Neural cell (in vitro differentiated cells): ENCODE results near the gene VPS37C. TPM values are rescaled to one million over a fixed set of nuclear protein-coding genes. Genes with fewer than 3 reads are reported as not detected.
"Not testable (repeated sequence)": the region's sequence is repeated elsewhere in the genome, so short reads cannot be mapped to it uniquely, and the experiment has no call there.

ENCODE experiments used
- H2AFZ ChIP-seq: fragments of 200-600, 300-800 bp; sonication (generic), shearing (Covaris generic); 2 replicates; pipeline ENCODE4 v1.6.0; 2014; ENCODE audit warnings: low read depth, mild to moderate bottlenecking, antibody characterized with exemption, low read length, moderate library complexity
- H3F3A ChIP-seq: fragments of 200-600 bp; shearing (Covaris generic); 2 replicates; pipeline ENCODE4 v1.6.1; 2016; ENCODE audit warnings: mild to moderate bottlenecking, moderate library complexity, mixed read lengths, antibody characterized with exemption, low read length; ENCODE audit not compliant: insufficient read depth, poor library complexity, severe bottlenecking
- H3K27ac ChIP-seq: fragments of 200-600, 300-800 bp; sonication (generic), shearing (Covaris generic); 2 replicates; pipeline ENCODE4 v1.5.1; 2014; ENCODE audit warnings: mild to moderate bottlenecking, low read length, moderate library complexity
- H3K27me3 ChIP-seq: fragments of 300-800, 200-600 bp; sonication (generic), shearing (Covaris generic); 2 replicates; pipeline ENCODE4 v1.6.0; 2014; ENCODE audit warnings: mild to moderate bottlenecking, low read depth, low read length, moderate library complexity; ENCODE audit not compliant: insufficient read depth
- H3K36me3 ChIP-seq: fragments of 300-800, 200-600 bp; sonication (generic), shearing (Covaris generic); 2 replicates; pipeline ENCODE4 v1.5.1; 2014; ENCODE audit warnings: mild to moderate bottlenecking, antibody characterized with exemption, low read length, moderate library complexity; ENCODE audit not compliant: insufficient read depth
- H3K4me2 ChIP-seq: fragments of 300-800, 200-600 bp; sonication (generic), shearing (Covaris generic); 2 replicates; pipeline ENCODE4 v1.6.0; 2014; ENCODE audit warnings: mild to moderate bottlenecking, low read length
- H3K4me3 ChIP-seq: fragments of 300-800, 200-600 bp; sonication (generic), shearing (Covaris generic); 2 replicates; pipeline ENCODE4 v1.5.1; 2014; ENCODE audit warnings: mild to moderate bottlenecking, low read length, moderate library complexity
- H3K79me2 ChIP-seq: fragments of 200-600 bp; shearing (Covaris generic); replicated peaks from 2 replicates; pipeline ENCODE4 v1.6.0; 2014; ENCODE audit warnings: mild to moderate bottlenecking, low read length, moderate library complexity; ENCODE audit not compliant: insufficient read depth
- H3K9ac ChIP-seq: fragments of 300-800, 200-600 bp; sonication (generic), shearing (Covaris generic); 2 replicates; pipeline ENCODE4 v1.6.1; 2016; ENCODE audit warnings: mild to moderate bottlenecking, low read length, mixed read lengths
- H3K9me2 ChIP-seq: fragments of 200-600 bp; shearing (Covaris generic); 2 replicates; pipeline ENCODE4 v1.6.1; 2016; ENCODE audit warnings: mild to moderate bottlenecking, low read length, mixed read lengths; ENCODE audit not compliant: insufficient read depth
- H3K9me3 ChIP-seq: fragments of 200-600, 300-800 bp; sonication (generic), shearing (Covaris generic); 2 replicates; pipeline ENCODE4 v1.6.1; 2016; ENCODE audit warnings: mild to moderate bottlenecking, mixed run types, low read length, moderate library complexity, mixed read lengths
- H4K20me1 ChIP-seq: fragments of 200-600 bp; shearing (Covaris generic); 2 replicates; pipeline ENCODE4 v1.6.1; 2016; ENCODE audit warnings: mild to moderate bottlenecking, mixed run types; ENCODE audit not compliant: insufficient read depth
- EP300 ChIP-seq: fragments of 450-650 bp; conservative IDR thresholded peaks from 2 replicates; pipeline ENCODE4 v1.6.1; 2014; ENCODE audit warnings: antibody characterized with exemption, mild to moderate bottlenecking, moderate library complexity; ENCODE audit not compliant: poor library complexity, severe bottlenecking
- EZH2 ChIP-seq: fragments of 200-600, 300-800 bp; shearing (Covaris generic), sonication (generic); IDR thresholded peaks from 2 replicates; pipeline ENCODE4 v1.6.1; 2014; ENCODE audit warnings: antibody characterized with exemption, low read length, borderline replicate concordance, mild to moderate bottlenecking; ENCODE audit not compliant: insufficient read depth, poor library complexity, severe bottlenecking
- MXI1 ChIP-seq: fragments of 450-650 bp; conservative IDR thresholded peaks from 2 replicates; pipeline ENCODE4 v1.6.1; 2014; ENCODE audit warnings: antibody characterized with exemption, mild to moderate bottlenecking; ENCODE audit not compliant: poor library complexity, severe bottlenecking
- POLR2AphosphoS5 ChIP-seq: IDR thresholded peaks from 2 replicates; pipeline ENCODE4 v1.6.1; 2012
- RAD21 ChIP-seq: fragments of 450-650 bp; conservative IDR thresholded peaks from 2 replicates; pipeline ENCODE4 v1.6.1; 2014; ENCODE audit warnings: antibody characterized with exemption, mild to moderate bottlenecking, moderate library complexity
- SMC3 ChIP-seq: fragments of 450-650 bp; conservative IDR thresholded peaks from 2 replicates; pipeline ENCODE4 v1.6.1; 2014; ENCODE audit warnings: antibody characterized with exemption, mild to moderate bottlenecking, moderate library complexity; ENCODE audit not compliant: poor library complexity
- TAF1 ChIP-seq: IDR thresholded peaks from 2 replicates; pipeline ENCODE4 v1.6.1; 2012; ENCODE audit warnings: low read depth
- polyA plus RNA-seq: library from polyadenylated mRNA; depleted of rRNA; stranded (reverse); fragments of >200 nt; gene quantifications from 2 replicates; pipeline ENCODE4 v1.2.3, GENCODE V29; 2014
- TF ChIP-seq, protein P1 (sequence below): IDR thresholded peaks from 2 replicates; pipeline ENCODE4 v1.6.1; 2012; ENCODE audit warnings: borderline replicate concordance
- TF ChIP-seq, protein P2 (sequence below): fragments of 450-650 bp; IDR thresholded peaks from 2 replicates; pipeline ENCODE4 v1.5.1; 2014; ENCODE audit warnings: antibody characterized with exemption, mild to moderate bottlenecking, moderate library complexity; ENCODE audit not compliant: poor library complexity, severe bottlenecking

The VPS37C gene
- polyA plus RNA-seq, 1 donor from 2014 or later, result 7.3 TPM

DNA sequence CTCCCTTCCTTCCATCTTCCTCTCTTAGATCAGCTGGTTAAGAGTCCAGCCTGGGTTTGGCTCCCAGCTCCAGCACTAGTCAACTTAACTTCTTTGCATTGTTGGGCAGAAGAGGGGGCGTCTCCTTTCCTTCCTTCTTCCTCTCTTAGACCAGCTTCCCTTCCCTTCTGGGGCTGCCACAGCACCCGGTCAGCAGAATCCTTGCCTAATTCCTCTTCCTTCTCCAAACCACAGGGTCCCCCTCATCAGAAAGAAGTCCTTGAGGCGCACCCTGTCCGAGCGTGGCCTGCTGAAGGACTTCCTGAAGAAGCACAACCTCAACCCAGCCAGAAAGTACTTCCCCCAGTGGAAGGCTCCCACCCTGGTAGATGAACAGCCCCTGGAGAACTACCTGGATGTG, 42.6 kb upstream of the VPS37C start:
- H3K4me2 ChIP-seq, H3K79me2 ChIP-seq, H3F3A ChIP-seq, H3K27me3 ChIP-seq, H3K9me3 ChIP-seq, H3K9ac ChIP-seq, H3K36me3 ChIP-seq, H4K20me1 ChIP-seq, H3K9me2 ChIP-seq, H2AFZ ChIP-seq, H3K27ac ChIP-seq, H3K4me3 ChIP-seq: not testable (repeated sequence)

DNA sequence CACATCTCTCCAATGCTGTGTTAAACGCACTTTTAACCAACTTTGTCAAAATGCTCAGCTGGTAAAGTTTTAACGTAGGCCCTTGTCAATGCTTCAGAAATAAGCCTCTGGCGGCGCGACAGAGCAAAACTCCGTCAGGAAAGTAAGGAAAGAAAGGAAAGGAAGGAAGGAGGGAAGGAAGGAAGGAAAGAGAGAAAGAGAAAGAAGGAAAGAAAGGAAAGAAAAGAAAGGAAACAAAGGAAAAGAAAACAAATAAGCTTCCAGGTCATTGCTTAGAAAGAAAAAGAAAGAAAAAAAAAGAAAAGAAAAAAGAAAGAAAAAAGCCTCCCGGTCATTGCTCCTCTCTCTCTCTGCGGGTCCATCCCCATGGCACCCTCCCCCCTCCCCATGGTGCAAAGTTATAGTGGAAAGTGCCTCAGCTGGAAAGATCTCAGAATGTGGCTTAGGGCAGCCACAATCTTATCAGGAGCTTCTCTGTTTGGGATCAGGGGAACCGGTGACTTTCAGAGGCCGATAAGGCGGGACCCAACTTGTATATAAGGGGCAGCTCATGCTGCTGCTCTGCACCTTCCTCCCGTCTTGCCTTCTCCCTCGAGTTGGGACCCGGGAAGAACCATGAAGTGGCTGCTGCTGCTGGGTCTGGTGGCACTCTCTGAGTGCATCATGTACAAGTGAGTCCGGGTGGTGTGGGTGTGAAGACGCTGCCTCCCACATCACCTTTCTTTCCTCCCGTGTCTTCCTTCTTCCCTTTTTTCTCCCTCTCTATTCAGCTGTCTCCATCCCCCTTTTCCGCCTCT, 41.9 kb upstream of the VPS37C start, which contains the start of gene PGA3:
TSS of gene PGA3 (plus strand) at position 566 of the 797 bp plus-strand sequence. CDS start at position 616, 50 bp downstream.
- H3K79me2 ChIP-seq, H2AFZ ChIP-seq, H3K9ac ChIP-seq, H3K4me3 ChIP-seq, H3K27ac ChIP-seq, H3F3A ChIP-seq, H3K27me3 ChIP-seq, H3K9me2 ChIP-seq, H3K36me3 ChIP-seq, H3K4me2 ChIP-seq, H3K9me3 ChIP-seq, H4K20me1 ChIP-seq: not testable (repeated sequence)

DNA sequence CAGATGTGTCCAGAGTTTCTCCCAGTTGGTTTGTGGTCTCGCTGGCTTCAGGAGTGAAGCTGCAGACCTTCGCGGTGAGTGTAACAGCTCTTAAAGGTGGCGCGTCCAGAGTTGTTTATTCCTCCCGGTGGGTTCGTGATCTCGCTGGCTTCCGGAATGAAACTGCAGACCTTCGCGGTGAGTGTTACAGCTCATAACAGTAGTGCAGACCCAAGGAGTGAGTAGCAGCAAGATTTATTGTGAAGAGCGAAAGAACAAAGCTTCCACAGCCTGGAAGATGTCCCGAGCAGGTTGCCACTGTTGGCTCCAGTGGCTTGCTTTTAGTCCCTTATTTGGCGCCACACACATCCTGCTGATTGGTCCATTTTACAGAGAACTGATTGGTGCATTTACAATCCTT, 40.2 kb upstream of the VPS37C start:
- H3K4me2 ChIP-seq, result no peak overlapping the region
- TF ChIP-seq, protein P1, sequence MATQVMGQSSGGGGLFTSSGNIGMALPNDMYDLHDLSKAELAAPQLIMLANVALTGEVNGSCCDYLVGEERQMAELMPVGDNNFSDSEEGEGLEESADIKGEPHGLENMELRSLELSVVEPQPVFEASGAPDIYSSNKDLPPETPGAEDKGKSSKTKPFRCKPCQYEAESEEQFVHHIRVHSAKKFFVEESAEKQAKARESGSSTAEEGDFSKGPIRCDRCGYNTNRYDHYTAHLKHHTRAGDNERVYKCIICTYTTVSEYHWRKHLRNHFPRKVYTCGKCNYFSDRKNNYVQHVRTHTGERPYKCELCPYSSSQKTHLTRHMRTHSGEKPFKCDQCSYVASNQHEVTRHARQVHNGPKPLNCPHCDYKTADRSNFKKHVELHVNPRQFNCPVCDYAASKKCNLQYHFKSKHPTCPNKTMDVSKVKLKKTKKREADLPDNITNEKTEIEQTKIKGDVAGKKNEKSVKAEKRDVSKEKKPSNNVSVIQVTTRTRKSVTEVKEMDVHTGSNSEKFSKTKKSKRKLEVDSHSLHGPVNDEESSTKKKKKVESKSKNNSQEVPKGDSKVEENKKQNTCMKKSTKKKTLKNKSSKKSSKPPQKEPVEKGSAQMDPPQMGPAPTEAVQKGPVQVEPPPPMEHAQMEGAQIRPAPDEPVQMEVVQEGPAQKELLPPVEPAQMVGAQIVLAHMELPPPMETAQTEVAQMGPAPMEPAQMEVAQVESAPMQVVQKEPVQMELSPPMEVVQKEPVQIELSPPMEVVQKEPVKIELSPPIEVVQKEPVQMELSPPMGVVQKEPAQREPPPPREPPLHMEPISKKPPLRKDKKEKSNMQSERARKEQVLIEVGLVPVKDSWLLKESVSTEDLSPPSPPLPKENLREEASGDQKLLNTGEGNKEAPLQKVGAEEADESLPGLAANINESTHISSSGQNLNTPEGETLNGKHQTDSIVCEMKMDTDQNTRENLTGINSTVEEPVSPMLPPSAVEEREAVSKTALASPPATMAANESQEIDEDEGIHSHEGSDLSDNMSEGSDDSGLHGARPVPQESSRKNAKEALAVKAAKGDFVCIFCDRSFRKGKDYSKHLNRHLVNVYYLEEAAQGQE, result no peak
- TF ChIP-seq MXI1 (no peak), RAD21 (no peak), EP300 (no peak), POLR2AphosphoS5 (no peak), EZH2 (no peak), SMC3 (no peak), TAF1 (no peak)
- TF ChIP-seq, protein P2, sequence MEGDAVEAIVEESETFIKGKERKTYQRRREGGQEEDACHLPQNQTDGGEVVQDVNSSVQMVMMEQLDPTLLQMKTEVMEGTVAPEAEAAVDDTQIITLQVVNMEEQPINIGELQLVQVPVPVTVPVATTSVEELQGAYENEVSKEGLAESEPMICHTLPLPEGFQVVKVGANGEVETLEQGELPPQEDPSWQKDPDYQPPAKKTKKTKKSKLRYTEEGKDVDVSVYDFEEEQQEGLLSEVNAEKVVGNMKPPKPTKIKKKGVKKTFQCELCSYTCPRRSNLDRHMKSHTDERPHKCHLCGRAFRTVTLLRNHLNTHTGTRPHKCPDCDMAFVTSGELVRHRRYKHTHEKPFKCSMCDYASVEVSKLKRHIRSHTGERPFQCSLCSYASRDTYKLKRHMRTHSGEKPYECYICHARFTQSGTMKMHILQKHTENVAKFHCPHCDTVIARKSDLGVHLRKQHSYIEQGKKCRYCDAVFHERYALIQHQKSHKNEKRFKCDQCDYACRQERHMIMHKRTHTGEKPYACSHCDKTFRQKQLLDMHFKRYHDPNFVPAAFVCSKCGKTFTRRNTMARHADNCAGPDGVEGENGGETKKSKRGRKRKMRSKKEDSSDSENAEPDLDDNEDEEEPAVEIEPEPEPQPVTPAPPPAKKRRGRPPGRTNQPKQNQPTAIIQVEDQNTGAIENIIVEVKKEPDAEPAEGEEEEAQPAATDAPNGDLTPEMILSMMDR, result no peak
- H3K9me2 ChIP-seq, result no peaks in the 10 kb centered on the region
- no peaks in the 10 kb centered on the region for H3K36me3 ChIP-seq
- no peaks in the 10 kb centered on the region for H3F3A ChIP-seq
- no peaks in the 10 kb centered on the region for H3K79me2 ChIP-seq
- no peak overlapping the region for H2AFZ ChIP-seq
- H3K9ac ChIP-seq, result no peak overlapping the region
- H3K4me3 ChIP-seq, result no peak overlapping the region
- H3K9me3 ChIP-seq, result no peaks in the 10 kb centered on the region
- H4K20me1 ChIP-seq, result no peaks in the 10 kb centered on the region
- no peaks in the 10 kb centered on the region for H3K27me3 ChIP-seq
- no peak overlapping the region for H3K27ac ChIP-seq
